ENCODE results near the gene IGSF9B. TPM values are rescaled to one million over a fixed set of nuclear protein-coding genes. Genes with fewer than 3 reads are reported as not detected.

Gene IGSF9B
- total RNA-seq, 2 experiments from 2014 or later = 24.3 to 27.4 TPM

GRCh38 chr11:133935551-133935910 is 21.2 kb downstream of the IGSF9B start:
- ChIA-PET POLR2A (no interaction called here), CTCF (no interaction called here)
- Mint-ChIP-seq H3K4me3 (no peak overlapping the region), H3K27me3 (no peaks in the 10 kb centered on the region), H3K27ac (no peak overlapping the region), H3K36me3 (ENCODE audit: low read depth) (peaks cover 51% of the 10 kb centered on the region), H3K4me1 (ENCODE audit: low read depth) (no peaks in the 10 kb centered on the region), H3K9me3 (no peaks in the 10 kb centered on the region)
- Histone ChIP-seq H3K36me3 (ENCODE audit: insufficient read depth, low read length) (peaks cover 25% of the 10 kb centered on the region), H3K27ac (ENCODE audit: low read depth in 1 of 2, low read length in 2 of 2) (no peak overlapping the region), H3K4me1 (ENCODE audit: insufficient read depth, low read length) (peaks cover 1% of the 10 kb centered on the region), H3K9me3 (ENCODE audit: control insufficient read depth in 1 of 2, insufficient read depth in 1 of 2, low read length in 2 of 2) (no peaks in the 10 kb centered on the region), H3K27me3 (ENCODE audit: control insufficient read depth in 1 of 2, insufficient read depth in 2 of 2, low read length in 2 of 2) (no peaks in the 10 kb centered on the region), H3K4me3 (ENCODE audit: low read length) (no peak overlapping the region)
- TF ChIP-seq, protein P1, sequence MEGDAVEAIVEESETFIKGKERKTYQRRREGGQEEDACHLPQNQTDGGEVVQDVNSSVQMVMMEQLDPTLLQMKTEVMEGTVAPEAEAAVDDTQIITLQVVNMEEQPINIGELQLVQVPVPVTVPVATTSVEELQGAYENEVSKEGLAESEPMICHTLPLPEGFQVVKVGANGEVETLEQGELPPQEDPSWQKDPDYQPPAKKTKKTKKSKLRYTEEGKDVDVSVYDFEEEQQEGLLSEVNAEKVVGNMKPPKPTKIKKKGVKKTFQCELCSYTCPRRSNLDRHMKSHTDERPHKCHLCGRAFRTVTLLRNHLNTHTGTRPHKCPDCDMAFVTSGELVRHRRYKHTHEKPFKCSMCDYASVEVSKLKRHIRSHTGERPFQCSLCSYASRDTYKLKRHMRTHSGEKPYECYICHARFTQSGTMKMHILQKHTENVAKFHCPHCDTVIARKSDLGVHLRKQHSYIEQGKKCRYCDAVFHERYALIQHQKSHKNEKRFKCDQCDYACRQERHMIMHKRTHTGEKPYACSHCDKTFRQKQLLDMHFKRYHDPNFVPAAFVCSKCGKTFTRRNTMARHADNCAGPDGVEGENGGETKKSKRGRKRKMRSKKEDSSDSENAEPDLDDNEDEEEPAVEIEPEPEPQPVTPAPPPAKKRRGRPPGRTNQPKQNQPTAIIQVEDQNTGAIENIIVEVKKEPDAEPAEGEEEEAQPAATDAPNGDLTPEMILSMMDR (IDR thresholded peaks at IDR 0.05) = no peak
- intact Hi-C loops (cut with DNase I, micrococcal nuclease) = no loop called here
- no peak for DNase-seq
- no peak for ATAC-seq (ENCODE audit: poor library complexity)

DNA sequence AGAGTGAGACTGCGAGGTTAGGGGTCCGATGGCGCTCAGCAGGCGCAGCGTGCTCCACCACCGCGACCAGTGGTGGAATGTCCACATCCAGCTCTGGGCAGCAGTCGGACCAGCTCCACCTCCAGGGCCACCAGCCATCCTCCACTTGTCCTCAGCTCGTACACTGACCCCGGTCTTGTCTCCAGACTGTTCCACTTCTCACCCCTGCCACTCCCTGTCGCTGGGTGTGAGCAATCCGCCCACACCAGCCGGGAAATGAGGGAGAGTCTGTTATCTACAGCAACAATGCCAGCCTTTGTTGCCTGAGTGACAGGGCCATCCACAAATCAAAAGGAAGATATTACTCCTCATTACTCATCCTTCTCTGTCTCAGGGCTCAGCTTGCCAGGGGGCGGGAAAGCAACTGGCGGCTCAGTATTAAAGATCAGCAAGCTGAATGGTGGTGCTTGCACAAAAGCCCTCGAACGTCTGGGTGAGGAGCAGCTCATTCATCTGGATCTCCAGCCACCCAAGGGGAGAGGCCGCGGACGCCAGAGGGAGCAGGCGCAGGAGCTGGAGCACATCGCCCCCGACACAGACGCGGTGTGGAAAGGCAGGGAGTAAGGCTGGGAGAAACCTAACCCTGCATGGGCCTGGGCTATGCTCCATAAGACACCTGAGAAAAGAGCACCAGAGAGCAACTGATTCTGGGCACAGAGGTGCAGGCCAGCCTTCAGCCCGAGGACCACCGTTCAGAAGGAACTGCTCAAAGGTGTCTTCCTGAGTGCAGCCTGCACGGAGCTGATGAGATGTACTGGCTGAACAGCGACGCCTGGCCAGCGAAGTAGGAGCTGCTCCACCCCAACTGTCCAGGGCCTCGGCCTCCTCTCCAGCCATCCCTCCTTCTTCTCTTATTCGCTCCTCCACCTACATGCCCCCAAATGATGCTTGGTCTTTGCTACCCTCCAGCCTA is 21.9 kb downstream of the IGSF9B start:
- H3K27me3 ChIP-seq (ENCODE audit: control insufficient read depth in 1 of 2, insufficient read depth in 2 of 2, low read length in 2 of 2) = no peaks in the 10 kb centered on the region
- peak; percentile 26 for ATAC-seq (ENCODE audit: poor library complexity)
- H3K4me1 ChIP-seq (ENCODE audit: insufficient read depth, low read length) = peaks cover 8% of the 10 kb centered on the region
- DNase-seq = no peak
- peaks cover 3% of the 10 kb centered on the region for H3K4me1 Mint-ChIP-seq (ENCODE audit: low read depth)
- H3K4me3 ChIP-seq (ENCODE audit: low read length) = no peak overlapping the region
- peaks cover 25% of the 10 kb centered on the region for H3K36me3 ChIP-seq (ENCODE audit: insufficient read depth, low read length)
- intact Hi-C loops (cut with DNase I, micrococcal nuclease) = no loop called here
- ChIA-PET CTCF (no interaction called here), POLR2A (no interaction called here)
- H3K27ac Mint-ChIP-seq = peak overlapping the region; percentile 68
- H3K27me3 Mint-ChIP-seq = no peaks in the 10 kb centered on the region
- H3K9me3 Mint-ChIP-seq = no peaks in the 10 kb centered on the region
- H3K36me3 Mint-ChIP-seq (ENCODE audit: low read depth) = peaks cover 44% of the 10 kb centered on the region
- H3K9me3 ChIP-seq (ENCODE audit: control insufficient read depth in 1 of 2, insufficient read depth in 1 of 2, low read length in 2 of 2) = no peaks in the 10 kb centered on the region
- H3K27ac ChIP-seq (ENCODE audit: low read depth in 1 of 2, low read length in 2 of 2) = no peak overlapping the region
- TF ChIP-seq, protein P1 (IDR thresholded peaks at IDR 0.05) = no peak
- no peak overlapping the region for H3K4me3 Mint-ChIP-seq

DNA sequence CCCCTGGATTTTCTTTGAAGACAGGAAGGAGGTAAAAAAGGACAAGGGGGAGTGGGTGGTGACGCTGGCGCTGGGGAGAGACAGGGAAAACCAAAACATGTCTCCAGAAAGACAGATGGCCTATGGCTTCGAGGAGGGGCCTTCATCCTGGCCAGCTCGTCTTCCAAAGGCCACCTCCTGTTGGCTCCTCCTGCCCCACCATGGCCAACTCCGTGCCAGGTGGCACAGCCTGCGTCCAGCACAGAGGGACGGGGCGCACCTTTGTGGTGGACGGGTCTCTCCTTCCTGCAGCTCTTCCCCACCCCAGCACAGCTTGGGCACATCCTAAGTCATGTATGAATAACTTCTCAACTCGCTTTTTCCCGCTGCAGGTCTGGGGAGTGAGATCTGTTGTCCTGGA is 22.7 kb downstream of the IGSF9B start:
- Mint-ChIP-seq H3K4me3 (no peak overlapping the region), H3K4me1 (ENCODE audit: low read depth) (peaks cover 11% of the 10 kb centered on the region), H3K9me3 (no peaks in the 10 kb centered on the region), H3K27ac (peak overlapping the region; percentile 59), H3K27me3 (no peaks in the 10 kb centered on the region), H3K36me3 (ENCODE audit: low read depth) (peaks cover 38% of the 10 kb centered on the region)
- ATAC-seq (ENCODE audit: poor library complexity) (no peak), DNase-seq (no peak)
- H3K27ac ChIP-seq (ENCODE audit: low read depth in 1 of 2, low read length in 2 of 2) = peak overlapping the region in 1 of 2 donors; percentile 4
- CTCF ChIA-PET = no interaction called here
- H3K27me3 ChIP-seq (ENCODE audit: control insufficient read depth in 1 of 2, insufficient read depth in 2 of 2, low read length in 2 of 2) = no peaks in the 10 kb centered on the region
- intact Hi-C loops (cut with DNase I, micrococcal nuclease) = no loop called here
- H3K4me3 ChIP-seq (ENCODE audit: low read length) = no peak overlapping the region
- TF ChIP-seq, protein P1 (IDR thresholded peaks at IDR 0.05) = no peak
- peaks cover 16% of the 10 kb centered on the region for H3K4me1 ChIP-seq (ENCODE audit: insufficient read depth, low read length)
- no peaks in the 10 kb centered on the region for H3K9me3 ChIP-seq (ENCODE audit: control insufficient read depth in 1 of 2, insufficient read depth in 1 of 2, low read length in 2 of 2)
- POLR2A ChIA-PET = interaction anchor here (1.5 kb wide), 1 partner anchor 14 kb away, joined by 6 read pairs; no protein-coding TSS in a partner anchor
- H3K36me3 ChIP-seq (ENCODE audit: insufficient read depth, low read length) = peaks cover 25% of the 10 kb centered on the region
